Astrocyte of the spinal cord (primary cell): Measurements from ENCODE around the gene BBLN.
"Not testable (repeated sequence)": the region's sequence is repeated elsewhere in the genome, so short reads cannot be mapped to it uniquely, and the experiment has no call there.

Experiments used
- DNase-seq: peaks from one replicate; pipeline ENCODE4 v3.0.0; 2011; ENCODE audit warnings: low read depth, low spot score
- H3K4me3 ChIP-seq: 2 replicates; pipeline ENCODE4 v1.5.1; 2011; ENCODE audit warnings: low read depth, mild to moderate bottlenecking, low read length, moderate library complexity
- CTCF ChIP-seq: IDR thresholded peaks from 2 replicates; pipeline ENCODE4 v1.5.1; 2012; ENCODE audit warnings: low read depth, mild to moderate bottlenecking, low read length, inconsistent platforms
- in situ Hi-C: cut with HindIII; loops from 2 replicates; pipeline ENCODE4 v1.10.0; 2017; ENCODE audit warnings: low sequenced_read_pairs

Gene BBLN

DNA sequence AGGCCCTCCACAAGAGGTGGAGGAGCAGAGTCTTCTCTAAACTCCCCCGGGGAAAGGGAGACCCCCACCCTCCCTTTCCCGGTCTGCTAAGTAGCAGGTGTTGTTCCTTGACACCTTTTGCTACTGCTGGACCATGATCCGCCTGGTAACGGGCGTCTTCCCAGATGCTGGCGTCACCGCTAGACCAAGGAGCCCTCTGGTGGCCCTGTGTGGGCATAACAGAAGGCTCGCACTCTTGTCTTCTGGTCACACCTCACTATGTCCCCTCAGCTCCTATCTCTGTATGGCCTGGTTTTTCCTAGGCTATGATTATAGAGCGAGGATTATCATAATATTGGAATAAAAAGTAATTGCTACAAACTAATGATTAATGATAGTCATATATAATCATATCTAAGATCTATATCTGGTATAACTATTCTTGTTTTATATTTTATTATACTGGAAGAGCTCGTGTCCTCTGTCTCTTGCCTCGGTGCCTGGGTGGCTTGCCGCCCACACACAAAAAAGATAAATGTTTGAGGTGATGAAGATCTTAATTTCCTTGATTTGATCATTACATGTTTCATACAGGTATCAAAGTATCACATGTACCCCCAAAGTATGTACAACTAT, 30.0 kb upstream of the BBLN start:
- H3K4me3 ChIP-seq, in situ Hi-C loops, DNase-seq: not testable (repeated sequence)
- peak; percentile 18 for TF ChIP-seq CTCF

DNA sequence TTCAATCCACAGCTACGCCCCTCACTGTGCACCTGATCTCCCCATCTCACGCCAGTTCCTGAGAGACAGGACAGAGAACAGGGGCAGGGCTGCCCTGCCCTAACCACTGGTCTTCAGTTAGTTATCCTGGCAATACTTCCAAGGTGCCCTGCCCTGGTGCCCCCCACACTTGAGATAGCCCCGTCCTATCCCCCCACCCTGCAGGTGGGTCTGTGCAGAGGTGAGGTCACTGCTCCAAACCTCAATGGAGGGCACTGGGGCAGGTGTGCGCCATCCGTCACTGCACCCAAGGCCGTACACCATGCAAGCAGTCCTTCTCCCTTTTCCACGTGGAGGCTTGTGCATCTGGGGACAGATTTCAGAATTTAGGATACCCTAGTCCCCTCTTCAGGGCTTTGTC, 29.4 kb upstream of the BBLN start:
- DNase-seq, in situ Hi-C loops, H3K4me3 ChIP-seq: not testable (repeated sequence)

DNA sequence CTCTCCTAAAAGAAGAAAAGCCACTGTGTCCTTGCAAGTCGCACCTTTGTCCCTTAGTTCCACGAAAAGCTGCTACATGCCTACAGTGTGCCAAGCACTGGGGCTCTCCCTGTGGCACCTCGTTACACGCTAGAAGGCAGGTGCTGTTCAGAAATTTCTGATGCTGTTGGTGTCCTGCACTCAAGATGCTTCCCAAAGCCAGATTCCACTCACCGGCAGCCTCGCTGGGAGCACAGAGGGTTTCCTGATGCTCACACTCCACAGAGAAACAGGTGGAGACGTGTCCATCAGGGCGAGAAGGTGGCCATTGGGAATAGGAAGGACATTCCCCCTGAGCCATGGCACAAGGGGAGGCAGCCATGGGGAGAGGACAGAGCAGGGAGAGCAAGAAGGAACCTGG, 28.7 kb upstream of the BBLN start:
- DNase-seq, H3K4me3 ChIP-seq, in situ Hi-C loops: not testable (repeated sequence)

DNA sequence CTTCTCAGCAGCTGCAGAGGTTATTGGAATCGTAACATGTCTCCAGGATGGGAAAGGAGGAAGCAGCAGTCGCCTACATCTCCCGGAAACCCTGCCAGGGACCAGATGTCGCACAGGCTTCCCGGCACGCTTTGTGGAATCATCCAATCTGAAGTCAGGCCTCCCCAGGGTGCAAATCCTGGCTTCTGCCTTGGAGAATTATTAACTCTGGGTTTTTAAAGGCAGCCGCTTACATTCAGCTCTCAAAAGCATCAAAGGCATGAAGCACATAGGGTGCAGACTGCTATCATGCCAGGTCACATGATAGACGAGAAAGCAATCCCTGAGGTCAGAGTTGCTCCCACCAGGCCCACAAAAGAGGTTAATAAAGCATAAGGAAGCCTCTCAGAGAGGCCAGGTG, 27.9 kb upstream of the BBLN start:
- H3K4me3 ChIP-seq, DNase-seq, in situ Hi-C loops: not testable (repeated sequence)

DNA sequence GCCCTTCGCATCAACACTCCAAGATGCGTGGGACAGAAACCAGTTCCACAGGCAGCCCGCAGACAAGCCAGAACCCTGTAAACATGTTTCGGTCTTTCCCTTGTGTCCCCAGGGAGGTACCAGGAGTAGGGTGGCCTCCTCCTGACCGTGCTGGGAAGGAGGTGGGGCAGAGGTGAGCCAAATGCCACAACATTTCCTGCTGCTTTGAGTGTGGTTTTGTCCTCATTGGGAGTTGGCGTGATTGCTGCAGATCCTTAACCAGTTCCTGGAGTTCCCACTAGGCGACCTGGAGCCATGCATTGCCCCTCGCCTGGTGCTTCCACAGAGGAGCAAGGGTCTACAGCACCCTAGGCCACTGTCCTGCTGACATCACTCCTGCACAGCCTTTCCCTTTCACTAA, 24.5 kb upstream of the BBLN start:
- H3K4me3 ChIP-seq, DNase-seq, in situ Hi-C loops: not testable (repeated sequence)

GRCh38 chr9:128136816-128137793, 23.0 kb upstream of the BBLN start:
- TF ChIP-seq CTCF, result no peak
- in situ Hi-C loops, result no loop called here
- peak; percentile 74 for DNase-seq
- no peak overlapping the region for H3K4me3 ChIP-seq

DNA sequence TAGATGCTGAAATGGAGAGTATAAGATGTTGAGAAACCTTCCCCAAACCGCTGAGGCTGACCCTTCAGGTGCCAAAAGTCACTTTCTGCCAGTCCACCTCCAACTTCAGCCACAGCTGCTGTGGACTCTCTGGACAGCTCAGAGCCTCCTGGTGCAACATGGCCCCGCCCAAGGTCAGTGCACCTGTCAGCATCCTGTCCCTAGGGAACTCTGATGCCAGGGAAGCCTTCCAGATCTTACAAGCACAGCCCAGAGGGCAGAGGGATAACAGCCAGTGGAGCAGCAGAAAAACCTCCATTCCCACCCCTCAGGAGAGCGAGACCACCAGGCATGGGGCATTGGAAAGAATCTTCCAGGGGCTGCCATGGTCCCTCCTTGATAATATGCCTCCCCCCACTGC, 22.1 kb upstream of the BBLN start:
- TF ChIP-seq CTCF, result no peak
- in situ Hi-C loops, result no loop called here
- DNase-seq, result no peak
- no peak overlapping the region for H3K4me3 ChIP-seq

DNA sequence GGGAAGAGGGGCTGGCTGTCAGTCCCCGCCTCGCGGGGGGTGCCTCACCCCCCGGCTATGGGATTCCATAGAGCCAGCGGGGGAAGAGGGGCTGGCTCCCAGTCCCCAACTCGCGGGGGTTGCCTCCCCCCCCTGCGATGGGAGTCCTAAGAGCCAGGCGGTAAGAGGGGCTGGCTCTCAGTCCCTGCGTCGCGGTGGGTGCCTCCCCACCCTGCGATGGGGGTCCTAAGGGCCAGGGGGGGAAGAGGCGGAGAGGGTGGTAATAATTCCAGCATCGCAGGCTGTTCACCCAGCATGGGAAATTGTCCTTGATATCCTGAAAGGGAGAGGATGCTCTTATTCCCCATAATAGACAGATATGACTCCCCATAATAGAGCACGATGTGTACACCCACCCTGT, 20.4 kb upstream of the BBLN start:
- in situ Hi-C loops, result no loop called here
- no peak overlapping the region for H3K4me3 ChIP-seq
- DNase-seq, result no peak
- no peak for TF ChIP-seq CTCF
